ENCODE data around the gene PLN.

PLN gene

GRCh38 chr6:118548136-118548535 lies at the start of gene PLN:
TSS of gene PLN (plus strand) at chr6:118548296. CDS start at chr6:118558922, 10,626 bp downstream.
- no peak within 1 kb of the TSS for H3K4me3 ChIP-seq (ENCODE audit: low read depth, low read length)

GRCh38 chr6:118500130-118501015 lies 47.7 kb upstream of the PLN start:
- no peak overlapping the region for H3K4me3 ChIP-seq (ENCODE audit: low read depth, low read length)
- no peaks in the 10 kb centered on the region for H3K27me3 ChIP-seq (ENCODE audit: control insufficient read depth, insufficient read depth, low read length)
- H3K9me3 ChIP-seq (ENCODE audit: control insufficient read depth, low read length), result no peaks in the 10 kb centered on the region
- no peaks in the 10 kb centered on the region for H3K4me1 ChIP-seq
- H2AFZ ChIP-seq, result no peak overlapping the region
- no peak for TF ChIP-seq CTCF (IDR thresholded peaks at IDR 0.05)
- no peak overlapping the region for H3K27ac ChIP-seq
- H3K79me2 ChIP-seq, result peaks cover 29% of the 10 kb centered on the region
- no peak overlapping the region for H3K9ac ChIP-seq
- no peak overlapping the region for H3K4me2 ChIP-seq (ENCODE audit: low read length)
- no peaks in the 10 kb centered on the region for H3K36me3 ChIP-seq (ENCODE audit: control insufficient read depth, insufficient read depth, low read length)

More at GRCh38 chr6:118548136-118548535, at the start of gene PLN:
- no peak within 1 kb of the TSS for H2AFZ ChIP-seq
- peaks cover 10% of the 10 kb centered on the region for H3K79me2 ChIP-seq
- H3K27ac ChIP-seq, result no peak within 1 kb of the TSS
- H3K27me3 ChIP-seq (ENCODE audit: control insufficient read depth, insufficient read depth, low read length), result no peaks in the 10 kb centered on the region
- no peak within 1 kb of the TSS for H3K9ac ChIP-seq
- TF ChIP-seq CTCF (IDR thresholded peaks at IDR 0.05), result no peak
- H3K4me2 ChIP-seq (ENCODE audit: low read length), result no peak within 1 kb of the TSS
- no peaks in the 10 kb centered on the region for H3K9me3 ChIP-seq (ENCODE audit: control insufficient read depth, low read length)
- H3K4me1 ChIP-seq, result no peaks in the 10 kb centered on the region
- H3K36me3 ChIP-seq (ENCODE audit: control insufficient read depth, insufficient read depth, low read length), result no peaks in the 10 kb centered on the region

- Histone ChIP-seq H3K4me1 (no peaks in the 10 kb centered on the region), H3K4me2 (ENCODE audit: low read length) (no peak overlapping the region), H3K9me3 (ENCODE audit: control insufficient read depth, low read length) (no peaks in the 10 kb centered on the region), H3K27ac (no peak overlapping the region), H2AFZ (no peak overlapping the region), H3K4me3 (ENCODE audit: low read depth, low read length) (no peak overlapping the region), H3K9ac (no peak overlapping the region), H3K36me3 (ENCODE audit: control insufficient read depth, insufficient read depth, low read length) (no peaks in the 10 kb centered on the region), H3K27me3 (ENCODE audit: control insufficient read depth, insufficient read depth, low read length) (no peaks in the 10 kb centered on the region), H3K79me2 (peaks cover 29% of the 10 kb centered on the region)
- no peak for TF ChIP-seq CTCF (IDR thresholded peaks at IDR 0.05)
Measured at GRCh38 chr6:118501099-118501498, 47.0 kb upstream of the PLN start.

GRCh38 chr6:118501765-118502164 lies 46.3 kb upstream of the PLN start:
- H3K4me2 ChIP-seq (ENCODE audit: low read length), result no peak overlapping the region
- no peaks in the 10 kb centered on the region for H3K27me3 ChIP-seq (ENCODE audit: control insufficient read depth, insufficient read depth, low read length)
- H3K9me3 ChIP-seq (ENCODE audit: control insufficient read depth, low read length), result no peaks in the 10 kb centered on the region
- H3K4me1 ChIP-seq, result no peaks in the 10 kb centered on the region
- peaks cover 29% of the 10 kb centered on the region for H3K79me2 ChIP-seq
- H3K27ac ChIP-seq, result no peak overlapping the region
- no peak overlapping the region for H3K4me3 ChIP-seq (ENCODE audit: low read depth, low read length)
- no peak overlapping the region for H3K9ac ChIP-seq
- TF ChIP-seq CTCF (IDR thresholded peaks at IDR 0.05), result no peak
- H2AFZ ChIP-seq, result no peak overlapping the region
- no peaks in the 10 kb centered on the region for H3K36me3 ChIP-seq (ENCODE audit: control insufficient read depth, insufficient read depth, low read length)

- Histone ChIP-seq H3K27me3 (ENCODE audit: control insufficient read depth, insufficient read depth, low read length) (no peaks in the 10 kb centered on the region), H3K4me3 (ENCODE audit: low read depth, low read length) (no peak overlapping the region), H3K36me3 (ENCODE audit: control insufficient read depth, insufficient read depth, low read length) (no peaks in the 10 kb centered on the region), H3K79me2 (peaks cover 29% of the 10 kb centered on the region), H2AFZ (no peak overlapping the region), H3K9ac (no peak overlapping the region), H3K27ac (no peak overlapping the region), H3K4me1 (no peaks in the 10 kb centered on the region), H3K9me3 (ENCODE audit: control insufficient read depth, low read length) (no peaks in the 10 kb centered on the region), H3K4me2 (ENCODE audit: low read length) (no peak overlapping the region)
- no peak for TF ChIP-seq CTCF (IDR thresholded peaks at IDR 0.05)
Measured at GRCh38 chr6:118502169-118502568, 45.9 kb upstream of the PLN start.

Data from parathyroid adenoma (tissue), 2 donors.